CD4-positive, alpha-beta T cell treated with Interleukin-17A for 1 hour (primary cell): ENCODE results near the gene ZEB2.
A peak's percentile ranks its signal among the peaks of the same experiment; 100 is the strongest.

Experiments
- DNase-seq: peaks from one replicate; pipeline ENCODE4 v3.0.0-alpha.2; 2020

The ZEB2 gene

GRCh38 chr2:144512470-144512869 lies 7.4 kb downstream of the ZEB2 start:
- no peak for DNase-seq

DNA sequence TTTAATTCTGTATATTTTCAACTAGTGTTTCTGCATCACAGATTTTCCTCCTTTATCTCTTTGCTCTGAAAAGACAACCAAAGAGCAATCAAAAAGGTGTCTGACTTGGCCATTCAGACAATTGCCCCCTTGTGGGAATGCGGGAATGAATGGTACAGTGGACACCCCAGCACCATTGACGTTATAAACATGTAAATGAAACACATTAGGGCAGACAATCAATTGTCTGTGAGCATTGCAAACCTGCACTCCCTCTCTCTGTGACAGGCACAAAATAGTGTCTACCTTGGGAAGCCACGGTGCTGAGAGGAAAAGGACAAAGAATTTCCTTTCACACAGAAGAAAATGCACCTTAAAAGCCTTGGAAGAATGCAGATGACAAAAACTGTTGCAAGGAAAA lies 8.0 kb downstream of the ZEB2 start:
- no peak for DNase-seq

DNA sequence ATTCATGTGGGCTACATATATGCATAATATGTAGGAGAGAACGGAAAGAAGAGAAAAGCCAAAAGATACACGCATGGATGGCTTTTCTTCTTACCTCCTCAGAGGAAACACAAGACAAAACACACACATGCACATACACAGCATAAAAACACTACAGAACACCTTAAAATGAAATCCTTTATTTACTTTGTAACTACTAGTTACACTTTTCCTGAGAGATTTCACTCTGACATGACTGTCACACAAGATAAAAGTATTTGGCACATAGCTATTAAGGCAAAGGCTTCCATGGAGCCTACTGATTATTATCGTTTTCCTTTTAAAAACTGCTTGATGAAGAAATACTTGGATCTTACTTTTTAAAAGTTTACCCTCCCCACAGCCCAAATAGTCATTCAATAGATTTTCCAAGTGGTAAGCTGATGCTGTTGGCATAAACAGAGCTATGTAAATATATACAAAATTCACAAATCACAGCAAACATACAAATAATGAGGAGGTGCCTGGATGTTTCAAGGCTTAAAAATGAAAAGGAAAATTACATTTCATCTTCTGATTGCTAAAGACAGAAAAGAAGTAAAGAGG lies 8.6 kb downstream of the ZEB2 start:
- DNase-seq, result no peak

DNA sequence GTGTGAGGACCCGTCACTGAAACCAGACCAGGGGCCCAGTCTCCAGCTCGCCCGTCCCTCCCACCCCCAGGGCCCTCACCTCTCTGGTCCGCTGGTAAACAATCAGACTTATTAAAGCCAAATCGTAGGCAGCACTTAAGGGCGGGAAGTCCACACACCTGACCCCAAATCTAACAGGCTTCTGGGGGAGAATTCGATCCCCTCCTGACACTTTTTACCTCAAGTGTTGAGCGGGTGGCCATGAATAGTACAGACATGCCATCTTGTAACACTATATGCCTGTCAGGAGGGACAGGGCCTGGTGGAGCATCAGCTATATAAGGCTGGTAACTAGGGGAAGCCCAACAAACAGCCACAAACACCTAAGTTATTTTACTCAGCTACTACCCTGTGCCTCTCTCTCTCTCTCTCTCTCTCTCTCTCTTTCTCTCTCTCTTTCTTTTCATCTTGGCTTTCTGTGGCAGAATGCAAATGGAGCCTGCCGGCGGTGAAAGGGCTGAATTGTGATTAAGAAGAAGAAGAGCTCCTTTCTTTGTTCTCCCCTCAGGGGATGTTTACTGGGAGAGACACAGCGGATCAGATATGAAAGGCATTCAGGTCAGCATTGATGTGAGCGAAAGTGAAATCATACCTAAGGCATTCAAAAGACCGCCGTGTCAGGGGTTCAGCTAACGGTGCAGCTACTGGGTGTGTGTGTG lies 9.5 kb downstream of the ZEB2 start:
- peak; percentile 84 for DNase-seq

- no peak for DNase-seq
Observed at GRCh38 chr2:144509879-144510221, 10.1 kb downstream of the ZEB2 start.

DNA sequence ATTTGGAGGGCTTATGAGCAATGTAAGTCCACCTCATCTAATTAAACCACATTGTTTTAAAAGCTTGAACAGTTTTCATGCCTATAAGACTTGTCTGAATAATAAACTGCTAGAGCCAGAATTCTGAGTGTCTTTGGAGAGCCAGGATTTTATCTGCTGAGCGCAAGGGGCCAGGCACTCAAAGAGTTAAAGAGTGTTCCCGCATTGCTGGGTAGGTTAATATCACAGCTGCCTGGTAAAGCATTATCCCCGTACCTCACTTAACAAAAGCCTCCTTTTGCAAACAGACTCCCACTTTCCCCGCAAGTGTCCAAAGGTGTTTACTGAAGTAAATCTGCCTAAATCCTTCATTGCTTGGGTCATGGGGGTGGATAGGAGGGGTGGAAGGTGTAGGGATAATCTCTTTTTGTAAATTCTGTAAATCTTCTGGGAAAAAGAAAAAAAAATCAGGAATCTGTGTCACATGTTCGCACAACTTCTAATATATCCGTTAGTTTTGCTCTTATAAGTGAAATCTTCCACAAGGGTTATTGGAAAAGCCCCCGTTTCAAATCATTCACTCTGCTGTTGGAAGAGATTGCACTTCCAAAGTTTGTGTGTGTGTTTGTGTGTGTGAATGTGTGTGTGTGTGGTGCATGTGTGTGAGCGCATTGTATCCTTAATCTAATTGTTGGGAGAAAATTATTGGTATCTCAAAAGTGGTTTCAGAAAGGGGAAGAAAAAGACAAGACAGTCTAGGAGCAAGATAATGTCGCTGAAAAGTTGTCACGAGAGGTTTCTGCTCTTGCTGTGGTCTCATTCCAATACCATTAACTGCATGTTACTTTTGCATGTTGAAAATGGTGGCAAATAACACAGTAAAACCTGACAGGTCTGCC lies 10.7 kb downstream of the ZEB2 start:
- no peak for DNase-seq

DNA sequence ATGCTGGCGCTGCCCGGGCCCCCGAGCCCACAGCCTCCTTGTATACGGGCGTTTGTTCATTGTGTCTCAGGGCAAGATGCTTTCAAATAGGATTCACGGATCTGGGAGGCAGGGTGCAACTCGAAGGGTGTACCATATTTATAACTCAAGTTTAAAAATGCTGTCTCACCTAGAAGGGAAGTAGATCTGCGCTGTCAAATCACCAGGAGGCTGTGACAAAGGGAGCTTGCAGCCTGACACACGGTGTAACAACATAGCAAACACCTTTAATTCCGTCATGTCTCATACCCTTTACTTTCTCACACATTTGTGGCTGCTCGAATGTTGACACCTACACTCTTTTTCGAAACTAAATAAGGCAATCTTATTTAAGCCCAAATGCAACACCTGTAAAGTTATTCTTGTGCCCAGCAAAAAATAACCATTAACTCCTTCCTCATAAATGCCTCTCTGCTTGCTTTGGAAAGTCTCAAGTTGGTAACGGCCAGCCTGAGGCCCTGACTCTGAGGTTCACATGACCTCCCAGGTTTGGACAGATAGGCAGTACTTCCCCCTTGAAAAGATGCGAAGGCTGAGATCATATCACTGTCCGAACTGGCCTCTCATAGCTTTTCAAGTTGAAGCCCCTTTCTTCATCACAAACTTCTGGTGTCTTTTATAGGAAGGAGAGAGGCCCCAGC lies 11.6 kb downstream of the ZEB2 start:
- DNase-seq, result peak; percentile 69

DNA sequence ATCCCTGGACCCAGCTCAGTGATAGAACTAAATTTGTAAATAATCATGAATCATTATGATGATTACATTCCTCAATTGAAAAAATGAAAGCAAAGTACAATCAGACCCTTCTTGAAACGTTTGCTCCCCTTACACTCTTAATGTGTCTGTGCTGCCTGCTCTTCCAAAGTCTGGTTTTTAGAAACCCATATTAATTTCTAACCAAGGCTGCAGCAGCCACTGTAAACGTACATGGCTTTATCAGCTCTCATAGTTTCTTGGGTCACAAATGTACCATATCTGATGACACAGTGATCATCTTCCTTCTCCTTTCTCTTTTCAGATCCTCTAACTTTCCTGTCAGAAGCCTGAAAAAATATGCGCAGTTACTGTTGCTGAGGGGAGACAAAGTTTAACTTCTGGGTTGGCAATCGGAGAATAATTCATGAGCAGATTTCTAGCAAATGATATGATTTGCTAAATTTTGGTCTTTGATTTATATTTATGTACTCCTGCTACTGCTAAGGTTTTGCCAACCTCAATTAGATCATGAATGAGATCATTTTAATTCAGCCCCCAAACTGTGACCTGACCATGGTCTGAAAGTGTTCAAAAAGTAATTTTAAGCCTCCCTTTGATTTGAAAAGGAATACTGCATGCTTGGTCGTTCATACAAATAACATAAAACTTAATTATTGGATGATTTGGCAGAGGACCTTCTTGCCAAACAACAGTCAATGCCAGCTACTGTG lies 12.3 kb downstream of the ZEB2 start:
- DNase-seq, result no peak

GRCh38 chr2:144505245-144505831 lies 14.6 kb downstream of the ZEB2 start:
- peak; percentile 74 for DNase-seq

GRCh38 chr2:144504218-144504641 lies 15.7 kb downstream of the ZEB2 start:
- no peak for DNase-seq

DNA sequence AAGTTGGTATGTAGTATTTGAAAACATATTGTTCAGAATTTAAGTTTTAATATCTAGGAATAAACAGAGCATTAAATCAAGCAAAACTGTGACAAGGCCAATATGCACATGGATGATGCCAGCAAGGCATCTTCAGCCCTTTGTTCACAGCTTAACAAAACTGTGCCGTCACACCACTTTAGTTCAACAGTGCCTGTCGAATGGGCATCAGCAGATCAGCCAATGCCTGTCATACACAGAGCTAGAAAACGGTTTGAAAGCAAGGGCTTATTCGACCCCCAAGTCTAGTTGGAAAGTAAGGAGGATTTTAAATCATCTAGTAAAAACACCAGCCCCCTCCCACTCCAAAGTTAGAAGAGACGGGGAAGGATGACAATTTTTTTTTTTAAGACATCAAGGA lies 16.7 kb downstream of the ZEB2 start:
- DNase-seq, result no peak

DNA sequence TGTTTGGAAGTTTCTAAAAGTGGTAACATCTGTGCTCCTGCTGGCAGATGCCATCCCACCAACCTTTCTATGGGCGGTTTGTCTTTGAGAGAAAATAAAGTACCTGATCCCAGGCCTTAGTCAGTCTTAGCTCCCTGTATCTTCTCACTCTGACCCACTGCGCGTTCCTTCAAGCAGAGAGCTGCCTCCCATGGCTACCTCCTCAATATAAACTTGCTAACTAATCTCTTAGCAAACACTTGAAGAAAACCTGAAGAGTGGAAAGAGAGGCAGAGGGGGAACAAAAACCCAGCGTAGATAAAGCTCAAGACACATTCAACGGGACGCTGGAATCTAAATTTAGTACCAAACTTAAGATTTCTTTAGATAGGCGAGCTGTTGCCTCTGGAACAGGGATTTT lies 17.6 kb downstream of the ZEB2 start:
- no peak for DNase-seq

GRCh38 chr2:144501627-144502026 lies 18.3 kb downstream of the ZEB2 start:
- no peak for DNase-seq

GRCh38 chr2:144501118-144501517 lies 18.8 kb downstream of the ZEB2 start:
- no peak for DNase-seq

GRCh38 chr2:144500563-144500962 lies 19.4 kb downstream of the ZEB2 start:
- no peak for DNase-seq

DNA sequence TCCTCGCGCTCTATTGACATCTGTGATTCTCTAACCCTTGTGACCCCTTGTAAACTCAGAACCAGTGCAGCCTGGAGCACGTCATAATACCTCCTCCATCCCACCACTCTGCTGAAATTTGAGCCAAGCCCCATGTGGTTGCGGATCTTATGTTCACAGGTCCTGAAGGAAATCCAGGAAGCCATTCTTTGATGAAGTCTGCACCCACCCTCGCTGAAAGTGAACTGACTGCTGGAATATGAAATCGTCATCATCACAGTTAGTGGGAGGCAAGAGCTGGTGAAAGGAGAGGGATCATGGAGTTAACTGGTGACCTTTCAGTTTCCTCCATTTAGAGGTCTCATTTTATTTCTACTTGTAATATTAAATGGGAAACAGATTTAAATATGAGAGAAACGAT lies 21.6 kb downstream of the ZEB2 start:
- DNase-seq, result no peak

DNA sequence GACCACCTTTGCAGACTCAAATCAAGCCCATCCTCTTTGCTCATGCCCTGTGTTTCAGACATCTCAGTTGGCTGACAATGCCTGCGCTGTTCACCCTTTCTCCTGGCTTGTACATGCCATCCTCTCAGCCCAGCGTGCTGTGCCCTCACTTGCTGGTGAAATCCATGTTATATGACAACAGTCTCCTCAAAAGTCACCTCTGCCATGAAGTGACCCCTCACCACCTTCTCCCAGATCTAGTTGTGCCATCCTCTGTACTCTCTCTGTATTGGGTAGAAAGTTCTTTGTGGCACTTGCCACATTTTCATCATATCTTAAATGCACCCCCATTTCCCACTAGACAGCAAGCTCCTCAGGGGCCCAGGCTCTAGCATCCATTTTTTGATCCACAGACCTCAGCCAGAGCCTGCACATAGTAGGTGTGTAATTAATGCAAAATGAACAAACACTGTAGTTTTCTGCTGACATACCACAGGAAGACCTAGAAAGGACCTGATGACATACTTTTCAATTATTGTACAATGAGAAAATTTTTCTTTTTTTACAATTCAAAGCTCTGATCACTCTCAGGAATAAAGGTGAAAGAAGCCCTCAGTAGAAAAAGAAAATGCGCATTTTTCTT lies 22.8 kb downstream of the ZEB2 start:
- no peak for DNase-seq

GRCh38 chr2:144496092-144496976 lies 23.6 kb downstream of the ZEB2 start:
- DNase-seq, result no peak

- DNase-seq, result no peak
Observed at GRCh38 chr2:144495227-144496091, 24.5 kb downstream of the ZEB2 start.
